Heart left ventricle (tissue), 13 donors: ENCODE results near the gene DYSF.

ENCODE experiments used
- POLR2A ChIP-seq, 2 donors: fragments of 450-650 bp; IDR thresholded peaks; one replicate each; pipeline ENCODE4 v1.6.1; 2017; ENCODE audit warnings: antibody characterized with exemption in 2 of 2, mild to moderate bottlenecking in 2 of 2, moderate library complexity in 2 of 2
- TF ChIP-seq, protein P1 (sequence below), 12 donors: fragments of 200-600 bp; sonication (generic) in 4 of 12; IDR thresholded peaks; one replicate each; pipeline versions ENCODE4 v1.5.0 to v1.8.0; 2018 to 2022; ENCODE audit warnings: antibody characterized with exemption in 12 of 12, mild to moderate bottlenecking in 5 of 12
- donor health status: ischemic (EF 13 %, LVEDD 7.1; RV severe dilation, severe dysfunction).
- donor health status: DM: no; HTN: yes; CAD: no.
- donor health status: DM: no; HTN: no; CAD: no.
- donor health status: ischemic (EF 25% LVEDD 6.9; RV normal size, moderate dysfunction).
- donor health status: ischemic (EF 25% LVEDD 5.7; RV mildly dilated, moderate dysfunction).
- donor health status: ischemic (EF 35%, LVEDD 5.7; RV mildly dilated, moderate dysfunction).
- donor health status: nonischemic (EF 11% LVEDD 7.7; RV severe dilation, severe dysfunction).
- donor health status: DM: yes; HTN: yes; CAD: no.
- donor health status: PGD.
- donor health status: ischemic (EF 29% LVEDD 5.4; RV normal size, mild dysfunction).
- donor health status: nonischemic (EF 23%, LVEDD 6.1; RV moderate dilation, normal function).

- no peak for TF ChIP-seq POLR2A (IDR thresholded peaks at IDR 0.05)
- TF ChIP-seq, protein P1, sequence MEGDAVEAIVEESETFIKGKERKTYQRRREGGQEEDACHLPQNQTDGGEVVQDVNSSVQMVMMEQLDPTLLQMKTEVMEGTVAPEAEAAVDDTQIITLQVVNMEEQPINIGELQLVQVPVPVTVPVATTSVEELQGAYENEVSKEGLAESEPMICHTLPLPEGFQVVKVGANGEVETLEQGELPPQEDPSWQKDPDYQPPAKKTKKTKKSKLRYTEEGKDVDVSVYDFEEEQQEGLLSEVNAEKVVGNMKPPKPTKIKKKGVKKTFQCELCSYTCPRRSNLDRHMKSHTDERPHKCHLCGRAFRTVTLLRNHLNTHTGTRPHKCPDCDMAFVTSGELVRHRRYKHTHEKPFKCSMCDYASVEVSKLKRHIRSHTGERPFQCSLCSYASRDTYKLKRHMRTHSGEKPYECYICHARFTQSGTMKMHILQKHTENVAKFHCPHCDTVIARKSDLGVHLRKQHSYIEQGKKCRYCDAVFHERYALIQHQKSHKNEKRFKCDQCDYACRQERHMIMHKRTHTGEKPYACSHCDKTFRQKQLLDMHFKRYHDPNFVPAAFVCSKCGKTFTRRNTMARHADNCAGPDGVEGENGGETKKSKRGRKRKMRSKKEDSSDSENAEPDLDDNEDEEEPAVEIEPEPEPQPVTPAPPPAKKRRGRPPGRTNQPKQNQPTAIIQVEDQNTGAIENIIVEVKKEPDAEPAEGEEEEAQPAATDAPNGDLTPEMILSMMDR (IDR thresholded peaks at IDR 0.05), result no peak
Measured at GRCh38 chr2:71611781-71612527, 158.6 kb downstream of the DYSF start.
